CD4-positive, alpha-beta T cell treated with Interleukin-6 at 100 ng/mL for 8 hours (primary cell): ENCODE measurements around the gene MFAP3L.
"Not testable (repeated sequence)": the region's sequence is repeated elsewhere in the genome, so short reads cannot be mapped to it uniquely, and the experiment has no call there.

Experiments used
- DNase-seq: peaks from one replicate; pipeline ENCODE4 v3.0.0-alpha.2; 2020; ENCODE audit warnings: mixed read lengths, low spot score

The MFAP3L gene

GRCh38 chr4:169987327-169988228 is 38.6 kb downstream of the MFAP3L start:
- no peak for DNase-seq

- no peak for DNase-seq
These were observed 39.8 kb downstream of the MFAP3L start for GRCh38 chr4:169986369-169986768.

- no peak for DNase-seq
These were observed 40.3 kb downstream of the MFAP3L start for GRCh38 chr4:169985881-169986280.

GRCh38 chr4:169984745-169985144 is 41.5 kb downstream of the MFAP3L start:
- no peak for DNase-seq

- no peak for DNase-seq
These were observed 42.0 kb downstream of the MFAP3L start for GRCh38 chr4:169984173-169984572.

- no peak for DNase-seq
These were observed 49.2 kb downstream of the MFAP3L start for GRCh38 chr4:169976951-169977350.

GRCh38 chr4:169975838-169976796 is 50.1 kb downstream of the MFAP3L start:
- DNase-seq = no peak

GRCh38 chr4:169975131-169975837 is 50.9 kb downstream of the MFAP3L start:
- DNase-seq = no peak

- no peak for DNase-seq
These were observed 54.7 kb downstream of the MFAP3L start for GRCh38 chr4:169971456-169972015.

GRCh38 chr4:169968999-169969398 is 57.2 kb downstream of the MFAP3L start:
- DNase-seq = no peak

- DNase-seq = no peak
These were observed 62.2 kb downstream of the MFAP3L start for GRCh38 chr4:169963998-169964397.

GRCh38 chr4:169959254-169959653 is 66.9 kb downstream of the MFAP3L start:
- DNase-seq = no peak

- DNase-seq = no peak
These were observed 67.6 kb downstream of the MFAP3L start for GRCh38 chr4:169958629-169959028.

GRCh38 chr4:169957785-169958184 is 68.4 kb downstream of the MFAP3L start:
- DNase-seq = no peak

GRCh38 chr4:169956091-169956843 is 69.9 kb downstream of the MFAP3L start:
- DNase-seq = no peak

GRCh38 chr4:169955521-169955920 is 70.7 kb downstream of the MFAP3L start:
- no peak for DNase-seq

GRCh38 chr4:169952236-169953002 is 73.8 kb downstream of the MFAP3L start:
- DNase-seq = no peak

GRCh38 chr4:169948271-169948670 is 77.9 kb downstream of the MFAP3L start:
- no peak for DNase-seq

GRCh38 chr4:169945636-169946035 is 80.6 kb downstream of the MFAP3L start:
- DNase-seq = no peak

GRCh38 chr4:169943601-169944000 is 82.6 kb downstream of the MFAP3L start:
- not testable (repeated sequence) for DNase-seq
